SK-N-MC (cell line): Measurements from ENCODE around the gene ADCY4.

Experiments
- EZH2 ChIP-seq: fragments of 200-600 bp; sonication (generic); IDR thresholded peaks from one replicate; pipeline ENCODE4 v1.6.1; 2017; ENCODE audit warnings: antibody characterized with exemption
- POLR2AphosphoS5 ChIP-seq: IDR thresholded peaks from 2 replicates; pipeline ENCODE4 v1.6.1; 2012; ENCODE audit warnings: mild to moderate bottlenecking, low read depth, low read length, borderline replicate concordance

- TF ChIP-seq POLR2AphosphoS5, result no peak
- no peak for TF ChIP-seq EZH2
These were observed 43.3 kb downstream of the ADCY4 start for GRCh38 chr14:24291446-24292117.
